IgD-negative memory B cell (primary cell): Measurements from ENCODE around the gene TTYH1. TPM values are rescaled to one million over a fixed set of nuclear protein-coding genes. Genes with fewer than 3 reads are reported as not detected.

Experiments
- H3K27ac Mint-ChIP-seq, 3 donors: one replicate each; pipeline ENCODE4 v1.8.0; 2020 to 2022; ENCODE audit warnings: mild to moderate bottlenecking in 3 of 3, mixed read lengths in 3 of 3, moderate library complexity in 1 of 3
- H3K27me3 Mint-ChIP-seq: one replicate; pipeline ENCODE4 v1.8.0; 2021; ENCODE audit warnings: mixed read lengths
- H3K36me3 Mint-ChIP-seq: one replicate; pipeline ENCODE4 v1.8.0; 2020; ENCODE audit warnings: mild to moderate bottlenecking, mixed read lengths
- H3K4me1 Mint-ChIP-seq, 3 donors: one replicate each; pipeline ENCODE4 v1.8.0; 2020 to 2022; ENCODE audit warnings: mixed read lengths in 3 of 3, mild to moderate bottlenecking in 1 of 3
- H3K4me3 Mint-ChIP-seq, 4 donors: one replicate each; pipeline ENCODE4 v1.8.0; 2020 to 2022; ENCODE audit warnings: mild to moderate bottlenecking in 4 of 4, mixed read lengths in 4 of 4, moderate library complexity in 3 of 4
- H3K9me3 Mint-ChIP-seq, 3 donors: one replicate each; pipeline ENCODE4 v1.8.0; 2020 to 2021; ENCODE audit warnings: mixed read lengths in 3 of 3, mild to moderate bottlenecking in 1 of 3
- polyA plus RNA-seq: library from polyadenylated mRNA; unstranded; fragments of 300-500 nt; fragmentation: Illumina TruSeq; gene quantifications from one replicate; pipeline ENCODE4 v1.2.3, GENCODE V29; 2021

The TTYH1 gene
- polyA plus RNA-seq, 1 donor from 2014 or later: 0.16 TPM

DNA sequence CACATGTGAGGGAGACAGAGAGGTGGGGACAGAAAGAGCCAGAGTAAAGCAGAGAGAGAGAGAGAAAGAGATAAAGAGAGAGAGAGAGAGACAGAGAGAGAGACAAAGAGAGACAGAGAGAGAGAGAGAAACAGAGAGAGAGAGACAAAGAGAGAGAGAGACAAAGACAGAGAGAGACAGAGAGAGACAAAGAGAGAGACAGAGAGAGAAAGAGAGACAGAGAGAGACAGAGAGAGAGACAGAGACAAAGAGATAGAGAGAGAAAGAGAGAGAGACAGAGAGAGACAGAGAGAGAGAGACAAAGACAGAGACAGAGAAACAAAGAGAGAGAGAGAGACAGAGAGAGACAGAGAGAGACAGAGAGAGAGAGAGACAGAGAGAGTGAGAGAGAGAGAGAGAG is 4.2 kb upstream of the TTYH1 start:
- H3K36me3 Mint-ChIP-seq: no peaks in the 10 kb centered on the region
- H3K4me1 Mint-ChIP-seq: peaks cover 0 to 4% (median 0%) of the 10 kb centered on the region in 3 donors
- H3K4me3 Mint-ChIP-seq: peak overlapping the region in 1 of 4 donors; percentile 68
- peaks cover 0 to 3% (median 2%) of the 10 kb centered on the region in 3 donors for H3K9me3 Mint-ChIP-seq
- H3K27ac Mint-ChIP-seq: no peak overlapping the region
- peaks cover 11% of the 10 kb centered on the region for H3K27me3 Mint-ChIP-seq

GRCh38 chr19:54412877-54413276 is 2.4 kb upstream of the TTYH1 start:
- H3K36me3 Mint-ChIP-seq: no peaks in the 10 kb centered on the region
- peaks cover 0 to 3% (median 2%) of the 10 kb centered on the region in 3 donors for H3K9me3 Mint-ChIP-seq
- H3K27ac Mint-ChIP-seq: no peak overlapping the region
- peaks cover 2 to 7% (median 5%) of the 10 kb centered on the region in 3 donors for H3K4me1 Mint-ChIP-seq
- no peak overlapping the region for H3K4me3 Mint-ChIP-seq
- peaks cover 18% of the 10 kb centered on the region for H3K27me3 Mint-ChIP-seq

GRCh38 chr19:54414156-54414555 is 1.1 kb upstream of the TTYH1 start:
- H3K9me3 Mint-ChIP-seq: peaks cover 0 to 3% (median 2%) of the 10 kb centered on the region in 3 donors
- H3K27me3 Mint-ChIP-seq: peaks cover 22% of the 10 kb centered on the region
- no peak overlapping the region for H3K4me3 Mint-ChIP-seq
- peaks cover 0 to 13% (median 9%) of the 10 kb centered on the region in 3 donors for H3K4me1 Mint-ChIP-seq
- no peak overlapping the region for H3K27ac Mint-ChIP-seq
- no peaks in the 10 kb centered on the region for H3K36me3 Mint-ChIP-seq

GRCh38 chr19:54415901-54416673 is 823 bp downstream of the TTYH1 start:
- Mint-ChIP-seq H3K27ac (no peak overlapping the region), H3K27me3 (peaks cover 27% of the 10 kb centered on the region), H3K9me3 (peaks cover 0 to 3% (median 2%) of the 10 kb centered on the region in 3 donors), H3K36me3 (no peaks in the 10 kb centered on the region), H3K4me1 (peaks cover 0 to 13% (median 9%) of the 10 kb centered on the region in 3 donors), H3K4me3 (peak overlapping the region in 1 of 4 donors; percentile 30)

DNA sequence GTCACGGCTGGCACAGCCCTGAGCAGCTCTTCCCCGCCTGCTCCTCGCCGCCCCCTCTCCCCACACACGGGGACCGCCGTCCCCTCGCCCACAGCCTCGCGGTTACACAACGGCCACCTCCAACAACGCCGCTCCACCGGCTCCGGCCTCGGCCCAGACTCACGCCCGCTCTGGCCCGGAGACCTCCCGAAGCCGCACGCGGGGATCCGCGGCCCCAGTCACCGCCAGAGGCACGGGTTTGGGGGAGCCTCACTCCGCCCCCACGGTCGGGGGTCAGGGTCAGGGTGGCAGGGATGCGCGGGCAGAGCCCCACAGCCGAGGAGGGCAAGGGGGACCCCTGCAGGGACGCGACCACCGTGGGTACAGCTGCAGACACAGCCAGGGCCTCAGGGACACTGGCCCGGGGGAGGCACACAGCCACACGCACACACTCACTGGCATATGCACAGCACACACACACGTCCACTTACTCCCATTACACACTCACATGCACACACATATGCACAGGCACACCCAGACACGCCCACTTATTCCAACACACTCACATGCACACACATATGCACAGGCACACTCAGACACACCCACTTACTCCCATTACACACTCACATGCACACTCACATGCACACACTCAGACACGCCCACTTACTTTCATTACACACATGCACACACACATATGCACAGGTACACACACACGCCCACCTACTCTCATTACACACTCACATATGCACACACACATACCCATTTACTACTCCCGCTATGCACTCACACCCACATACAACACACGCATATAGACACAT is 1.6 kb downstream of the TTYH1 start:
- Mint-ChIP-seq H3K4me3 (no peak overlapping the region), H3K4me1 (peaks cover 0 to 13% (median 9%) of the 10 kb centered on the region in 3 donors), H3K9me3 (peaks cover 0 to 3% (median 2%) of the 10 kb centered on the region in 3 donors), H3K27ac (no peak overlapping the region), H3K36me3 (no peaks in the 10 kb centered on the region), H3K27me3 (peaks cover 27% of the 10 kb centered on the region)

DNA sequence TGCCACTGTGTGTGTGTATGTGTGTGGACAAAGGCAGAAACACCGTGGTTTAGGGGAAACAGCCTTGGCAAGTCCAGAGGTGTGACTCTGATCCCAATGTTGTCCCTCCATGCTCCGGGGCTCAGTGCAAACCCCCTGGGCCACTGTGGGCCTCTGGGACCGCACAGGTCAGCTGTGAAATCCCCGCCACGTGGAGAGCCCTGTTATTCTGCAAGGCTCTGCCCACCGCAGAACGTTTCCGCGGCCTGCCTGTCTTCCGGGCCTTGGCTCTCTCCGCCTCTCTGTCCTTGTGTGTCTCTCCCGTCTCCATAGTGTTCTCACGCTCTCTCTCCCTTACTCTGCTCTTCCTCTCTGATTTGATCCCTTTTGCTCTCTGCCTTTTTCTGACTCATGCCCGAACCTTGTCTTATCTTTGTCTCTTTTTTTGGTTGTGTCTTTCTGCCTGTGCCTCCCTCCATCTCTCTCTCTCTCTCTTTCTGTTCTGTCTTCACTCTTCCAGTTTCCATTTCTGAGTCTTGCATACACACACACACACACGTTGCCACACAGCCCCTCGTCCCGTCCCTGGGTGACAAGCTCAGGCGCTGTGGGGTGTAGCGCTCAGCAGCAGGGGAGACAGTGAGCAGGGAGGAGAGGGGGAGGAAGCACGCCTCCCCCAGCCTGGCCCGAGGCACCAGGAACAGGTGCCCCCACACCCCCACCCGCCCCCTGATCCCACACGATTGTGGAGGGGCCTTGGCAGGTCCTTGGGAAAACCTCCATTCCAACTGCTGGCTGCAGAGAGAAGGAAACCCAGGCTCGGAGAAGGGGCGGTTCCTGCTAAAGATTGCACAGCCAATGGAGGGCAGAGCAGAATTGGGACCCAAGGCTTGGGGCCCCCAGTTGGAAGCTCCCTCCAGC is 3.0 kb downstream of the TTYH1 start:
- H3K4me3 Mint-ChIP-seq: peak overlapping the region in 2 of 4 donors; percentile 56 to 70
- H3K36me3 Mint-ChIP-seq: peaks cover 1% of the 10 kb centered on the region
- H3K9me3 Mint-ChIP-seq: peaks cover 0 to 3% (median 2%) of the 10 kb centered on the region in 3 donors
- H3K27me3 Mint-ChIP-seq: peaks cover 28% of the 10 kb centered on the region
- H3K27ac Mint-ChIP-seq: no peak overlapping the region
- peaks cover 0 to 13% (median 9%) of the 10 kb centered on the region in 3 donors for H3K4me1 Mint-ChIP-seq

DNA sequence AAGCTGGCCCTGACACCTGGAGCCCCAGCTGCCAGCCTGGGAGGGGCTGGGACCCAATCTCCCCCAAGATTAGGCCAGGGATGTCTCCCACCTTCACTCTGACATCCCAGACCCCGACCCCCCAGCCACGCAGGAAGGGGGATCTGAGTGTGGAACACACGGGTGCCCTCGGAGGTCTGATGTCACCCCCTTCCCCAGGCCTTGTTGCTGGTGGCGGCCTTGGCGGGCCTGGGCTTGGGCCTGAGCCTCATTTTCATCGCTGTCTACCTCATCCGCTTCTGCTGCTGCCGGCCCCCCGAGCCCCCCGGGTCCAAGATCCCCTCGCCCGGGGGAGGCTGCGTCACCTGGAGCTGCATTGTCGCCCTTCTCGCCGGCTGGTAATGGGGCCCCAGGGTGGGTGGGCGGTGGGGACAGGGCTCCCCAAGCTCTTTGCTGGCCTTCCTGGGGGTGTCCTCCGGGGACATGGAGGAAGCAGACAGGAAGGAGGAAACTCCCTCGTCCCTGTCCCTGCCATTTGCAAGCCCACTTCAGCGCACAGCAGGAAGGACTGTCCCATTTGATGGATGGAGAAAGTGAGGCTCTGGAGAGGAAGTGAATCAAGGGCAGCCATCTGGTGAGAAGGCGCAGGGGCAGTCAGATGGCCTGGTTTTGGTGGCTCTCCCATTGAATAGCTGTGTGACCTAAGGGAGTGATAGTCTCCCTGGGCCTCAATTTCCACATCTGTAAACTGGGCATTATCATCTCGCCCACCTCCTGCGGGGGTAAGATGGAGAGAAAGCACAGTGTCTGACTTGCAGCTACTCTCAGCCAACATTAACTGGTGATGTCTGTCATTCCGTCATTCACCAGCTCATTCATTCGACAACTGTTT is 3.9 kb downstream of the TTYH1 start:
- H3K4me1 Mint-ChIP-seq: peaks cover 0 to 13% (median 13%) of the 10 kb centered on the region in 3 donors
- peaks cover 0 to 2% (median under 1%) of the 10 kb centered on the region in 3 donors for H3K9me3 Mint-ChIP-seq
- H3K36me3 Mint-ChIP-seq: peaks cover 1% of the 10 kb centered on the region
- H3K4me3 Mint-ChIP-seq: no peak overlapping the region
- peaks cover 32% of the 10 kb centered on the region for H3K27me3 Mint-ChIP-seq
- H3K27ac Mint-ChIP-seq: no peak overlapping the region

DNA sequence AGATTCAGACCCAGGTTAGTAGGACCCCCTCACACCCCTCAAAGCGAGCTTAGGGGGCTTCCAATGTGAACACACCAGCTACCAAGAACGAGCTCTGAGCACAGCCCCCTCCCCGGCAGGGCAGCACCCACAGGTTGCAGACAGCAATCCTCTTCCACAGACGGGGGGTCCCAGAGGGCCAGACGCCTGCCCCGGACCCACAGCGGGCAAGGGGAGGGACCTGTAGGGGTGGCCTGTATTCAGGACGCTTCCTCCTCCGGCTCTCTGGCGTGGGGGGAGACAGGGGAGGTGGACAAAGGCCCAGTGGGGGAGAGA is 4.8 kb downstream of the TTYH1 start:
- no peak overlapping the region for H3K27ac Mint-ChIP-seq
- H3K4me1 Mint-ChIP-seq: peaks cover 0 to 13% (median 13%) of the 10 kb centered on the region in 3 donors
- H3K4me3 Mint-ChIP-seq: no peak overlapping the region
- peaks cover 34% of the 10 kb centered on the region for H3K27me3 Mint-ChIP-seq
- peaks cover 1% of the 10 kb centered on the region for H3K36me3 Mint-ChIP-seq
- no peaks in the 10 kb centered on the region for H3K9me3 Mint-ChIP-seq

DNA sequence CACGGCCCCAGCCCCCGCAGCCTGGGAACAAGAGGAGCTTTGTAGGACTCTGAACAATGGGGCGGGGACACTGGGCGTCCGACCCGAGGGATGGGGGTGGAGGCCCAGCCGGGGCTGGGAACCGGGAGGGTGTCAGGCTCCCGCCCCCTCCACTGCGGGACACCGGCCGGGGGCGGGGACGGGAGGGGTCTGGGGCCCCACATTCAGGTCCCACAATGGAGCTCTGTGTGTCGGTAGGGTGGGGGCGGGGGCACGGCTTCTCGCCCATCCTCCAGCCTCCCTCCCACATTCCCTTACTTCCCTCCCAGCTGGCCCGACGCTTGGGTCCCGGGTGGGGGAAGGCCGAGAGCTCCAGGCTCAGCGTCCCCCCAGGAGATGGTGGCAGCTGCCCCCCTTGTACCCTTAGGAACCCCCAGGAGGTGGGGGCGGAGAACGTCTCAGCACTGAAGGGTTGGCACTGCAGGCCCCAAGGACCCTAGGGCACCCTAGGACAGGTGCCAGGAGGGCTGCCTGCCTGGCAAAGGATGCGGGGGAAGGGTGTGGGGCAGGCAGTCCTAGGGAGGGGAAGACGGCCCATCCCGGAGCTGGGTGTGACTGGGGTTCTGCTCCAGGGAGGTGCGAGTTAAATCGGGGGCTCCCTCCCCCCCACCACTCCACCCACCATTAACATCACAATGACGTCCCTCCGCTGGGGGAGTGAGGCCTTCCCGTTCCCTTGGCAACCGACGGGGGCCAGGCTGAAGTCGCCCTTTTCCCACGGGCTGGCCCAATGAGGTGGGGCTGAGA is 5.3 kb downstream of the TTYH1 start:
- no peak overlapping the region for H3K4me3 Mint-ChIP-seq
- H3K27ac Mint-ChIP-seq: no peak overlapping the region
- H3K9me3 Mint-ChIP-seq: no peaks in the 10 kb centered on the region
- peaks cover 34% of the 10 kb centered on the region for H3K27me3 Mint-ChIP-seq
- peaks cover 0 to 13% (median 13%) of the 10 kb centered on the region in 3 donors for H3K4me1 Mint-ChIP-seq
- peaks cover 1% of the 10 kb centered on the region for H3K36me3 Mint-ChIP-seq

DNA sequence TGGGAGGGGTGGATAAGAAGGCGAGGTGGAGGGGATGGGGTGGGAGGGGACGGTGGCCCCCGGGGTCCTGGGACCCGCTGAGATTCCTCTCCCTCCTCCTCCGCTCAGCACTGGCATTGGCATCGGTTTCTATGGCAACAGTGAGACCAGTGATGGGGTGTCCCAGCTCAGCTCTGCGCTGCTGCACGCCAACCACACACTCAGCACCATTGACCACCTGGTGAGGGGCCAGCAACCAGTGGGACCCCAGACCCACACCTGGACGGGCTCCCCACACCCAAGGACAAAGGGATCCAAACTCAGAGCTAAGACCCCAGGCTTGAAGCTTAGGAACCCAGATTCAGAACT is 5.9 kb downstream of the TTYH1 start:
- Mint-ChIP-seq H3K27ac (no peak overlapping the region), H3K27me3 (peaks cover 36% of the 10 kb centered on the region), H3K4me1 (peaks cover 0 to 13% (median 13%) of the 10 kb centered on the region in 3 donors), H3K36me3 (peaks cover 1% of the 10 kb centered on the region), H3K4me3 (no peak overlapping the region), H3K9me3 (no peaks in the 10 kb centered on the region)

GRCh38 chr19:54421521-54421920 is 6.3 kb downstream of the TTYH1 start:
- Mint-ChIP-seq H3K36me3 (peaks cover 1% of the 10 kb centered on the region), H3K4me3 (no peak overlapping the region), H3K4me1 (peaks cover 0 to 13% (median 13%) of the 10 kb centered on the region in 3 donors), H3K27ac (no peak overlapping the region), H3K27me3 (peaks cover 37% of the 10 kb centered on the region), H3K9me3 (no peaks in the 10 kb centered on the region)

DNA sequence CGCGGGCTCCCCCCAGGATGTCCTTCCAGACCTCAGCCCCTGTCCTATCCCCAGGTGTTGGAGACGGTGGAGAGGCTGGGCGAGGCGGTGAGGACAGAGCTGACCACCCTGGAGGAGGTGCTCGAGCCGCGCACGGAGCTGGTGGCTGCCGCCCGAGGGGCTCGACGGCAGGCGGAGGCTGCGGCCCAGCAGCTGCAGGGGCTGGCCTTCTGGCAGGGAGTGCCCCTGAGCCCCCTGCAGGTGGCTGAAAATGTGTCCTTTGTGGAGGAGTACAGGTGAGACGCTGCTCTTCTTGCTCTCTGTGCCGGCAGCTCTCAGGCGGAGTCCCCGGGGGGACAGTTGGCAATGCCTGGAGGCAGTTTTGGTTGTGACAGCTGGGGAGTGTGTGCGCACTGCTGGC is 6.9 kb downstream of the TTYH1 start:
- Mint-ChIP-seq H3K9me3 (no peaks in the 10 kb centered on the region), H3K27me3 (peaks cover 35% of the 10 kb centered on the region), H3K4me3 (no peak overlapping the region), H3K4me1 (peaks cover 0 to 11% (median 11%) of the 10 kb centered on the region in 3 donors), H3K27ac (no peak overlapping the region), H3K36me3 (peaks cover 1% of the 10 kb centered on the region)

GRCh38 chr19:54424201-54424600 is 8.9 kb downstream of the TTYH1 start:
- peak overlapping the region in 2 of 3 donors; percentile 13 to 39 for H3K27ac Mint-ChIP-seq
- peaks cover 0 to 5% (median 0%) of the 10 kb centered on the region in 3 donors for H3K4me1 Mint-ChIP-seq
- H3K27me3 Mint-ChIP-seq: peaks cover 39% of the 10 kb centered on the region

More at GRCh38 chr19:54424201-54424600, 8.9 kb downstream of the TTYH1 start:
- no peaks in the 10 kb centered on the region for H3K9me3 Mint-ChIP-seq
- H3K36me3 Mint-ChIP-seq: peaks cover 1% of the 10 kb centered on the region
- H3K4me3 Mint-ChIP-seq: no peak overlapping the region
